OCI-M2 (cell line): Measurements from ENCODE around the gene KCNK17.
A peak's percentile ranks its signal among the peaks of the same experiment; 100 is the strongest.
"Not testable (repeated sequence)": the region's sequence is repeated elsewhere in the genome, so short reads cannot be mapped to it uniquely, and the experiment has no call there.

Source experiments
- DNase-seq: peaks from one replicate; lab custom pipeline; 2025; ENCODE audit not compliant: unreplicated experiment; lab: John Stamatoyannopoulos, UW

The KCNK17 gene

DNA sequence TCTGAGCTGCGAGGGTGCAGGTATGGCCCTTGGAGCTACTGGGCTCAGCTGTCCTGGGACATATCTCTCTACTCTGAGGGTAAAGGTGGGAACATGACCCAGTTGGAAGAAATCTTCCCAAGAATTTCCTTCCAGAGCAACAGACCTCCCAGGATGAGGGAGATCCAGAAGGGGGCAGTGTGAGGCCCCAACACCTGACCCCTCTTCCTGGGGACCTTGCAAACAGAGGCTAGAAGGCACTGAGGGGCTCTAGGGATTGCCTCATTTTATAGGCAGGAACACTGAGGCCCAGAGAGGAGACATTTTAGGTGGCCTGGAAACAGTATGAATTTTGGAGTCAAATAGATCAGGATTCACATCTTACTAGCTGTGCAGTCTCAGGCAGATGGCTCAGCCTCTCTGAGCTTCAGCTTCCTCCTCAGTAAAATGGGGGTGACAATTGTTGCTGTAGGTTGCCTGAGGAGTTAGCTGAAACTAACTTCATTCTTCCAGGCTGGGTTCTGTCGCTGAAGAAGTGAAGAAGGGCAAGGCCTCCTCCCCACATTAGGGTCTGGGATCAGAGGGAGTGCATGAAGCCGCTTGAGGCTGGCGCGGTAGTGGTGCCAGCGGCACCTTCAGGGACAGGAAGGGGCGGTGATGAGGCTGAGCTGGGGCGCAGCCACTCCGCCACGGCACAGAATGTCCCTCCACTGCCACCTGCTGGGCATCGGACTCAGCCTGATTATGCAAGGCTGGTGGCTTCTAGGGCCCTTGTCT lies 11.4 kb downstream of the KCNK17 start:
- peak; percentile 72 for DNase-seq

DNA sequence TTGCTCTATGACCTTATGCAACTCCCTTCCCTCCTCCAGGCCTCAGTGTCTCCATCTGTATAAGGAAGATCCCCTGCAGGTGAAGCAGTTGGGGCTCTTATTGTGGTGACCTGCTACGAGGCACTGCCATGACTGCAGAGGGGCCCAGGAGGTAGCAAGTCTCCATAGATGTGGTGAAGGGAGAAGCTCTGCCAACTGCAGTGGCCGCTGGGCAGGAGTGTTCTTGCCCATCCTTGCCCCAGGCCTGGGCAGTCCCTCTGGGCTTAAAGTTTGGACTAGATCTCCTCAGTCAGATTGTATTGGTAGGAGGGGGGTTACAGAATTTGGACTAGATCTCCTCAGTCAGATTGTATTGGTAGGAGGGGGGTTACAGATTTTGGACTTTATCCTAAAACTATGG lies 12.2 kb downstream of the KCNK17 start:
- DNase-seq, result no peak

DNA sequence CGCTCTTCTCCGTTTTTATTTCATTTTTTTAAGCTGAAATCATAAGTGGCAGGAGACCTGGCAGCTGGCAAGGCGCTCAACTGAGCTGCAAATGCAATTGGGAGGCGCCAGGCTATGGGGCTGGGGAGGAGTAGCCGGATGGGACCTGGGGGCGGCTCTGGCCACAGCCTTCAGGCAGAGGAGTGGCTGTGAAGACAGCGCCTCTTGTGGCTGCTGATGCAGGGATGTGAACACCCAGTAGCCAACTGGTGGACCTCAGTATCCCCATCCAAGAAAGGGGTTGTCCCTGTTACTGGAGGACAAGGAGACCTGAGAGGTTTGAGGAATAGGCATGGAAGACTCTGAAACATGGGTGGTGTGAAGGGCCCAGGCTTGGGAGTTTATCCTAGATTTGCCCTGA lies 12.6 kb downstream of the KCNK17 start:
- DNase-seq, result no peak

- DNase-seq, result no peak
These were observed 13.5 kb downstream of the KCNK17 start for GRCh38 chr6:39300739-39301138.

DNA sequence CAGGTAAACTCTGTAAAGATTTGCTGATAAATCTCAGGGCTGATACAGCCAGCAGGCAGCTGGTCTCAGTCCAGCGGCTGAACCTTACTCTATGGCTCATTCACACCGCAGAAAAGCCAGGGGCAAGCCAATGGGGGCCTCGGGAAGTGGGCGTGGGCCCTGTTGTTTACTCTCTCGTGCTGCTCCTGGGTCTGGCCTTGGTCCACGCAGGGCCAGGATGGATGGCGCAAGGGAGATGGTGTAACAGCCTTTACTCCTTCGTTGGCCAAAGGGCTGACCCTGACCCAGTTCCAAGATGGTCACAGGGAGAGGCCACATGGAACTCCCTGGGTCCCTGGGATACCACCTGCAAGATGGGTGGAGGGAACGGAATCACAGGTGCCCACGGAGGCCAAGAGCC lies 16.2 kb downstream of the KCNK17 start:
- no peak for DNase-seq

- no peak for DNase-seq
These were observed 17.2 kb downstream of the KCNK17 start for GRCh38 chr6:39296745-39297640.

DNA sequence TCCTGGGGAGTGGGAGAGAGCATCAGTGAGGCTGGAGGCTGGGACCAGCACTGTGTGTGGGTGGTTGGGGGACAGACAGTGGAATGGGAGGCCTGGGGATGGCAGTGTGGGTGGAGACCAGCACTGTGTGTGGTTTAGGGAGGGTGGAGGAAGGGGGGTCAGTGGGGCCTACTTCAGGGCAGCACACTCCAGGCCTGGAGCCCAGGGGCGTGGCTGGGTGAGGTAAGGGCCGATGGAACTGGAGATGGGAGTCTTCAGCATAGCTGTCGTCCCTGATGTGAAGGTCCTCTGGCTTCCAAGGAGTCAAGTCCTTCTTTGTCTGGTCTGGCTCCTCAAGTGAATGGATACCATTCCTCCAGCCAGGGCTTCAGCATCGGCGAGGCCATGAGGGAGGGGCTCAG lies 18.6 kb downstream of the KCNK17 start:
- DNase-seq, result no peak

DNA sequence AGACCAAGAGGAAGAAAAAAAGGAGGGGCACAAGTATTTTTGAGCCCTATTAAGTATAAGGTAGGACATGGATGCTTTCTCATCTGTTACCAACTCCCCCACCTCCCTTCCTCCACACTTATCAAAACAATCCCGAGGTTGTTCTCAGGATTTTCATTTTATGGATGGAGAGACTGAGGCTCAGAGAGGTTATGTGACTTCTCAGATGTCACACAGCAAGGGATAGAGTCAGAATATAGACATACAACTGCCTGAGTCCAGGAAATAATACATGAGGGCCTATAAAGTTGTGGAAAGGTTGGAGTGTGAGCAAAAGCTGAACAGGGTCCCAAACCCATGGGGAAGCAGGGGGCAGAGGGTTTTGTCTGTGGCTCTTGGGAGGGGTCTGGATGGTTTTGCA lies 19.3 kb downstream of the KCNK17 start:
- no peak for DNase-seq

DNA sequence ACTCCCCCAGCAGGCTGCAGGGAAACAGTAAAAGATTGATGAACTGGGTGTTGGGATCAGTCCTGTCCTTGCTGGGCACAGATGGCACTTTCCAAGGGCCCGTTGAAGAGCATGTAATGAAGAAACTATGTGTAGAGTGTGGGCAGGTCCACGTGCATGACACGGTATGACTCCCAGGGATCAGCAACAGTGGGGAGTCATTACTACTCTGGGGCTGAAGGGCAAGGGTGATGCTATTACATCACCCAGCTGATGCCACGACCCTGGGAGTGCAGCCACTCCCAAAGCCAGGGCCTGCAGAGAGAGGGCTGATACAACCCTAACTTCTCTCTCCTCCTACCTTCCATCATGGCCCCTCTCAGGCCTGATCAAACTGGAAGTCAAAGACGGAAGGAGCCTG lies 20.1 kb downstream of the KCNK17 start:
- DNase-seq, result no peak

DNA sequence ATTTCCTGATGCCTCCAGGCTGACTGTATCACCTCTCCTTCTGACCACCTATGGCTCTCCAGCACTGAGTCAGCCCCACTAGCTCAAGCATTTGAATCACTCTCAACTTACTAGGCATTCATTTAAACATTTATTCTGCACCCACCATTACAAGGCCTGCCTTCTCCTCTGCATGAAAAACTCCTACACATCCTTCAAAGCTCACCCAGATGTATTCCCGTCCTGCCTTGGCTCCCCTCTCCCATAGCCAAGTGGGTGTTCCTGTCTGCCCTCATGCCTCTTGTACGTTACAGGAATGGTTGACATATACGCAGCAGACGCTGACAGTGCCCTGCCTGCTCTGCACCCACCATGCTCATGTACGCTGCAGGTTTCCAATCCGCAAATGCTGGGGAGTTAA lies 21.6 kb downstream of the KCNK17 start:
- DNase-seq, result no peak

DNA sequence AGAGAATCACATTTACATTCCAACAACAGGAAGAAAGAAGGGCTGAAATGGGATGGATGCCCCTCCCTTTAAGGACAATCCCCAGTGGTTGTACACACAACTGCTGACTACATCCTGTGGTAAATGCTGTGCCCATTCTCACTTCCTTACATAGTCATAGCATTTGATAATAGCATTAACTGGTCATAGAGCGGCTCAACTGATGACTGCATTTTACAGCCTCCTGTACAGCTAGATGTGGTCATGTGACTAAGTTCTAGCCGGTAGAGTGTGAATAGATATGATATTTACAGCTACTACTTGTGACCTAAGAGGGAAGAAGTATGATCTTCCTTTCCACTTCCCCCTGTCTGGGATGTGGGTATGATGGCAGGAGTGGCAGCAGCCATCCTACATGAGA lies 24.7 kb downstream of the KCNK17 start:
- DNase-seq, result no peak

GRCh38 chr6:39287601-39288000 lies 26.6 kb downstream of the KCNK17 start:
- no peak for DNase-seq

- DNase-seq, result not testable (repeated sequence)
These were observed 27.6 kb downstream of the KCNK17 start for GRCh38 chr6:39286596-39286995.

- DNase-seq, result no peak
These were observed 31.4 kb downstream of the KCNK17 start for GRCh38 chr6:39282774-39283173.

GRCh38 chr6:39281312-39281980 lies 32.8 kb downstream of the KCNK17 start:
- no peak for DNase-seq

GRCh38 chr6:39280247-39280731 lies 33.9 kb downstream of the KCNK17 start:
- no peak for DNase-seq

DNA sequence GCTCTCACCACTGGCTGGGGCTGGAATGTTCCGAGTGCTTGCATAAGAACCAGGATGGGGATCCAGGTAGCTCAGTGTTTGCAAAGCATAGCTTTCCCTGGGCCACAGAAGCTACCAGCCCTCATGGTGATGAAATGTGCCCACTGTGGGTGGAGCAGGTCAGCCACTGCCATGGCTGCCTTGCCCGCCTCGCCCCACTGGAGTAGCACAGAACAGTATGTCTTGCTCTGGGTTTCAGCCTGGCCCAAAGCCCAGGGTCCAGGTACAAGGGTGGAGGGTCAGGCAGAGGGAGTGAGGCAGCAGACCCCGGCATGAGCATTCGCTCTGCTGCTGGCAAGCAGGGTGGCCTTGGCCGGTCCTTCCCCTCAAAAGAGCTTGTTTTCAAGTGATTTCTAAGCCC lies 34.7 kb downstream of the KCNK17 start:
- DNase-seq, result no peak

GRCh38 chr6:39276379-39276995 lies 37.7 kb downstream of the KCNK17 start:
- no peak for DNase-seq

GRCh38 chr6:39274903-39275302 lies 39.3 kb downstream of the KCNK17 start:
- DNase-seq, result no peak

GRCh38 chr6:39274471-39274870 lies 39.7 kb downstream of the KCNK17 start:
- DNase-seq, result no peak

DNA sequence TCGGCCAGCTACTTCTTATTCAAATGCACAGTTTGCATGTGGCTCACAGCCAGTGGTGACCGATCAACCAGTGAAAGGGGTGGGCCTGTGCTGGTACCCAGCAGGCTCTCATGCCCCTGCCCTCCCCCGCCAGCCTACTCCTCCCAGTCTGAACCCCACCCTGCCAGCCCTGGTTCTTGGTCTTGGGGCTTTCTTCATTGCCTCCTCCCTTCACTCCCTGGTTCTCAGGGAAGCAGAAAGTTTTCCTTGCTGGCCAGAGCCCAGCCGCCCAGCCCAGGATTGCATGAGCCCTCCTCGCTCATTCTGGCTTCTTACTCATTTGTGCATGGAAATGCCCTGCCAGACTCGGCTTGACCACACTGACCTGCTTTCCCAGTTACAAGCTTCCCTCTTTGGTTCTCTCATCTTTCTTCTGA lies 40.8 kb downstream of the KCNK17 start:
- no peak for DNase-seq
